Left kidney (tissue), 2 donors: ENCODE data around the gene ESPL1. TPM values are rescaled to one million over a fixed set of nuclear protein-coding genes. Genes with fewer than 3 reads are reported as not detected.
A peak's percentile ranks its signal among the peaks of the same experiment; 100 is the strongest.
"Not testable (repeated sequence)": the region's sequence is repeated elsewhere in the genome, so short reads cannot be mapped to it uniquely, and the experiment has no call there.

Experiments used
- DNase-seq: peaks from one replicate; pipeline ENCODE4 v3.0.0-alpha.2; 2013
- polyA plus RNA-seq: library from polyadenylated mRNA; unstranded; fragments of 120-200 nt; gene quantifications from one replicate; pipeline ENCODE4 v1.2.1, GENCODE V29; 2013; ENCODE audit not compliant: insufficient read length

ESPL1 gene
- polyA plus RNA-seq, 1 donor = 18.9 TPM

- DNase-seq = no peak
Measured at GRCh38 chr12:53258541-53259539, 9.3 kb upstream of the ESPL1 start.

- no peak for DNase-seq
Measured at GRCh38 chr12:53259891-53260290, 8.2 kb upstream of the ESPL1 start.

DNA sequence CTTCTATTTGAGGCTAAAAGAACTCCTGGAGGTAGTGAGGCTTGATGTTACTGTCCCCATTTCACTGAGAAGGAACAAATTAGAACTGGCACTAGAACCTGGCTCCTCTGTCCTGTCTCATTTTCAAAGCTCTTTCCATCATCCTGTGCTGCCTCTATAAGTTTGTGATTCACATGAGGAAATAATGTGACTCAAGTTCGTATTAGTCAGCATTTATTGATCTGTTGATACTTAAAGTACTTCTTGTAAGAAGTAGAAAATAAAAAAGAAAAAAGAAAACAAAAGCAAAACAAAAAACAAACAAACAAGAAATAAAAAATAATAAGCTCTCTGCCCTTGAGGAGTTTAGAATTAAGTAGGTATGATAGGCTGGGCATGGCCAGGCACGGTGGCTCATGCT lies 2.3 kb upstream of the ESPL1 start:
- no peak for DNase-seq

DNA sequence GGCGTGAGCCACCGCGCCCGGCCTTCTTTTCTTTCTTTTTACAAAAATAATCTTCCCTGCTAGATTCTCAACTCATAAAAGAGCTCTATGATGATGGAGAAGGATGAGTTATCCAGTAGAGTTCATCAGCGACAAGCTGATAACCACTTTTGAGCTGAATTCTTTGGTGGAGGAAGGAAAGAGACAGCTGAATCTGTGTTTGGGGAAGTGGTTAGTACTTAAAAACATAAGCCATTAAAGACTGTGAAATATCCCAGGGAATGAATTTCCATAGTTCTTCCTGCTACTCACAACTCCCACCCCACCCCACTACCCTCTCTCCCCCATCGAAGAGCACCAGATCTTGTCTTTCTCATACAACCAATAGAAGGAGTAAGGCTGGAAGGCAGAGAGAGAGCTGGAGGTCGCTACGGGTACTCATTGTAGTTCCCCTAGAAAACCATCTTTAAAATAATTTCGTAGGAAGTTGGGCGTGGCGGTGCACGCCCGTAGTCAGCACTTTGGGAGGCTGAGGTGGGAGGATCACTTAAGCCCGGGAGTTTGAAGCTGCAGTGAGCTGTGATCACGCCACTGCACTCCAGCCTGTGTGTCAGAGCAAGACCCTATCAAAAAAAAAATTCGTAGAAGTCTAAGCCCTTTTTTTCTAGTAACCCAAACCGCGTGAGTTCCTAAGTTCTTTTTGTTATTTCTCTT lies 647 bp upstream of the ESPL1 start:
- DNase-seq = no peak

DNA sequence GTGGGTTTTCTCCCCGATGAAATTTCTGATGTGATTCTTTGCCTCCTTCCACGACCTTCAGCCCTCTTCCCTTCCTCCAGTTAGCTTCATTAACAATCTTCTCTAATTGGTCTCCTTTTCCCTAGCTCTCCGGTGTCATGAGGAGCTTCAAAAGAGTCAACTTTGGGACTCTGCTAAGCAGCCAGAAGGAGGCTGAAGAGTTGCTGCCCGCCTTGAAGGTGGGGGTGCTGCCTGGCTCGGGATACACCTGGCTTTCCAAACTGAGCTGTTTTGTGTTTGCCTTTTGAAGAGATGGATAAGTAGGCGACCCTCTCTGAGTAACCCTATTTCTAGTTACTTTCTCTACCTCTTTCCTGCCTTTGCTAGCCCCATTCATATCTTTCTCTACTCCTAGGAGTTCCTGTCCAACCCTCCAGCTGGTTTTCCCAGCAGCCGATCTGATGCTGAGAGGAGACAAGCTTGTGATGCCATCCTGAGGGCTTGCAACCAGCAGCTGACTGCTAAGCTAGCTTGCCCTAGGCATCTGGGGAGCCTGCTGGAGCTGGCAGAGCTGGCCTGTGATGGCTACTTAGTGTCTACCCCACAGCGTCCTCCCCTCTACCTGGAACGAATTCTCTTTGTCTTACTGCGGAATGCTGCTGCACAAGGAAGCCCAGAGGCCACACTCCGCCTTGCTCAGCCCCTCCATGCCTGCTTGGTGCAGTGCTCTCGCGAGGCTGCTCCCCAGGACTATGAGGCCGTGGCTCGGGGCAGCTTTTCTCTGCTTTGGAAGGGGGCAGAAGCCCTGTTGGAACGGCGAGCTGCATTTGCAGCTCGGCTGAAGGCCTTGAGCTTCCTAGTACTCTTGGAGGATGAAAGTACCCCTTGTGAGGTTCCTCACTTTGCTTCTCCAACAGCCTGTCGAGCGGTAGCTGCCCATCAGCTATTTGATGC lies 797 bp downstream of the ESPL1 start:
- DNase-seq = no peak

- no peak for DNase-seq
Measured at GRCh38 chr12:53274445-53274844, 6.3 kb downstream of the ESPL1 start.

DNA sequence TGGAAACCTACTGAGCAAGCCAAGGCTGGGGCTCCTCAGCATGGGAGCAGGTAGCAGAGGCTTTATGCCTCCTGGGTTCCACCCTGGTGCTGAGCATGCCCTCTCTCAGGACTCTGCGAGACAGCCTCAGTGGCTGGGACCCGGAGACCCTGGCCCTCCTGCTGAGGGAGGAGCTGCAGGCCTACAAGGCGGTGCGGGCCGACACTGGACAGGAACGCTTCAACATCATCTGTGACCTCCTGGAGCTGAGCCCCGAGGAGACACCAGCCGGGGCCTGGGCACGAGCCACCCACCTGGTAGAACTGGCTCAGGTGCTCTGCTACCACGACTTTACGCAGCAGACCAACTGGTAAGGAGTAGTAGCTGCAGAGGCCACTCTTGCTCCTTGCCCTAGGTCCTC lies 8.4 kb downstream of the ESPL1 start:
- DNase-seq = no peak

DNA sequence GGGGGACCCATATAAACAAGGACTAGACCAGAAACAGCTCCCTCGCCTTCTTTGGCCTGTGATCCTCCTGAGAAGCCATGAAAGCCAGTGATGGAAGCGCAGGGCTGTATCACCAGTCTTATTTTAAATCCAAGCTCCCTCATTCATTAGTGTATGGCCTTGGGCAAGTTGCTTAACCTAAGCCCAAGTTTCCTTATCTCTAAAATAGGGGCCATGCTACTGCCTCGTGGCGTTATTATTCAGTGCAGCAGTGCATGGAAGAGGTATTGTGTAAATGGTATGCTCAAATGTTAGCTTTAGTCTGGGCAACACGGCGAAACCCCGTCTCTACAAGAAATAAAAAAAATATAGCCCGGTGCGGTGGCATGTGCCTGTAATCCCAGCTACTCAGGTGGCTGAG lies 9.9 kb downstream of the ESPL1 start:
- DNase-seq = no peak

DNA sequence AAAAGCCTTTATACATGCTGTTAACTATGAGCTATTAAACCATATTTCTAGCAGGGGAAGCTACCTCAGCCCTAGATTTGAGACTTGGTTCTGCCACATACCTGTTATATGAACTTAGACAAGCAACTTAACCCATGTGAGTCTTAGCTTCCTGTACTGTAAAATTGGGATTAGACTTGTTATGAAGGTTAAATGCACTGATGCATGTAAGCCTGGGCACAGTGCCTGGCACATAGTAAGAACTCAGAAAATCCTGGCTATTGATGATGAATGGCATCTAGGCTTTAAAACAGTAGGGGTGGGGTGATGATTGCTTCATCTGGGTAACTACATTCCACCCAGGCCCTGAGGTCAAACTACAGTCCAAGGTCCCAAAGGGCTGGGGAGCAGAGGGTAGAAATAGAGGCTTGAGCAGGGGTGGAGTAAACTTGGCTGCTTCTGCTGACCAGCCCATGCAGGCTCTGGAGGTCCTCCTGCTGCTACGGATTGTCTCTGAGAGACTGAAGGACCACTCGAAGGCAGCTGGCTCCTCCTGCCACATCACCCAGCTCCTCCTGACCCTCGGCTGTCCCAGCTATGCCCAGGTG lies 11.3 kb downstream of the ESPL1 start:
- DNase-seq = no peak

GRCh38 chr12:53279888-53280498 lies 11.9 kb downstream of the ESPL1 start:
- no peak for DNase-seq

DNA sequence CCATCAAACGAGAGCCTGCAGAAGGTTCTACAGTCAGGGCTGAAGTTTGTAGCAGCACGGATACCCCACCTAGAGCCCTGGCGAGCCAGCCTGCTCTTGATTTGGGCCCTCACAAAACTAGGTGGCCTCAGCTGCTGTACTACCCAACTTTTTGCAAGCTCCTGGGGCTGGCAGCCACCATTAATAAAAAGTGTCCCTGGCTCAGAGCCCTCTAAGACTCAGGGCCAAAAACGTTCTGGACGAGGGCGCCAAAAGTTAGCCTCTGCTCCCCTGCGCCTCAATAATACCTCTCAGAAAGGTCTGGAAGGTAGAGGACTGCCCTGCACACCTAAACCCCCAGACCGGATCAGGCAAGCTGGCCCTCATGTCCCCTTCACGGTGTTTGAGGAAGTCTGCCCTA lies 18.3 kb downstream of the ESPL1 start:
- no peak for DNase-seq

GRCh38 chr12:53287741-53288216 lies 19.7 kb downstream of the ESPL1 start:
- DNase-seq = peak; percentile 35

- DNase-seq = no peak
Measured at GRCh38 chr12:53288322-53288721, 20.2 kb downstream of the ESPL1 start.

DNA sequence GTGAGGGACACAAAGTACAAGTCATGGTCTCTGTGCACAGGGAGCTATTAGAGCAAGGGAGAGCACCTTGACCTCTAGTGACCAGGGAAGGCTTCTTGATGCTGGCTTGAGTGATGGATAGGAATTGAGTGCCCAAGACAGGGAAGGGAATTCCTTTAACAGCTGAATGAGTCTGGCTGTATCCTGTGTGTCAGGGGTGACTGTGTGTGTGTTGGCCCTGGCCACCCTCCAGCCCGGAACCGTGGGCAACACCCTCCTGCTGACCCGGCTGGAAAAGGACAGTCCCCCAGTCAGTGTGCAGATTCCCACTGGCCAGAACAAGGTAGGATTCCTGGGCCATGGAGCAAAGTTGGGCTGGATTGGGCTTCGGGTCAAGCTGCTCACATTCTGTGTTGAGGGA lies 21.8 kb downstream of the ESPL1 start:
- DNase-seq = no peak

- DNase-seq = no peak
Measured at GRCh38 chr12:53290661-53291060, 22.6 kb downstream of the ESPL1 start.

GRCh38 chr12:53292426-53292825 lies 24.3 kb downstream of the ESPL1 start:
- DNase-seq = no peak

DNA sequence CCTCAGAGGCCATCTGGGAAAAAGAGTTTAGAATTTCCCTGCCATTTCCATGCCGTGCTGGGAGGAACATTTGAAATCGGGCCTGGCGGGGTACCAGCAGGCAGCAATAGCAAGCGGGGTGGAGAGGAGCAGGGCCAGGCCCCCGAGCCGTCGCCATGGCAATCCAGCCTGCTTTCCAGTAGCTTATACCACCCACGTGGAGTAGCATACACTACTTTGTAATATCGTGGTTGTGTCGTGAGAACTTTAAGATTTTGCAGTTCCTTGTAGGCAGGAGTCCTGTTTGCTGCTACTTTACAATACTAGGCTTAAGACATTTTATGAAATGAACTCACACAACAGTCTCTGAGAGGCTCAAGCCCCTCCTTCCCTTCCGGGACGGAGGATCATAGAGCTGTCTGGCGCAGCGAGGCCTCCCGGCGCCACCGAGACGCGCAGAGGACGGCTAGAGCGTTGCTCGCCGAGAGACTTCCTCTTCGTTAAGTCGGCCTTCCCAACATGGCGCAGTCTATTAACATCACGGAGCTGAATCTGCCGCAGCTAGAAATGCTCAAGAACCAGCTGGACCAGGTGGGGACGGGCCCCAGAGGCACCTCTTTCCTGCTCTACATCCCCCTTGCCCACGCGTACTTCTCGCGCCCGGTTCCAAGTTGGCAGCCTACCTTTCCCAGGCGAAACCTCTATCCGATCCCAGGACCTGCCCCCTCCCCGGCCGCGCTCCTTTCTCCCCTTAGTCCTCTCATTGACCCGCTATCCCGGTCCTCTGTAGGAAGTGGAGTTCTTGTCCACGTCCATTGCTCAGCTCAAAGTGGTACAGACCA lies 27.2 kb downstream of the ESPL1 start, which contains the start of gene PFDN5:
PFDN5 (plus strand) TSS at position 473 of the 821 bp plus-strand sequence; CDS start at position 499, 26 bp downstream.
- peak; percentile 83 for DNase-seq

- no peak for DNase-seq
Measured at GRCh38 chr12:53295891-53296219, 27.8 kb downstream of the ESPL1 start.

- DNase-seq = not testable (repeated sequence)
Measured at GRCh38 chr12:53297106-53297505, 29.0 kb downstream of the ESPL1 start.

DNA sequence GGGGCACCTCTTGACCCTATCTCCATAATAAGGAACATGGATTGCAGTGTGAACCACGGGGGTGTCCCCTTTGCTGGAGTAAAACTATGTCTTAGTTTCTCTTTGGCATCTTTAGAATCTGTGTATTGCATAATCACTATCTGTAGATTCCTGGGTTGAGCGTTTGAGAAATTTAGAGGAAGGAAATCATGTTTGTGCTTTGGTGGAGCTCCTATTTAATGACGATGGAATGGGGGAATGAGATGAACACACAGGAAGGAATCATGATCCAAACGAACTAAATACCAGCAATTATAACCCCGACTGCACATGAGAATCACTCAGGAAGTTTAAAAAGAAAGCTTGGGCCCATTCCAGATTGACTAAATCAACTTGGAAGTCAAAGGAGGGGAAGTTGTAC lies 30.1 kb downstream of the ESPL1 start:
- DNase-seq = no peak
